ENCODE results near the gene PCGF5.

GRCh38 chr10:91319336-91319735 lies 98.9 kb downstream of the PCGF5 start:
- TF ChIP-seq, protein P1, sequence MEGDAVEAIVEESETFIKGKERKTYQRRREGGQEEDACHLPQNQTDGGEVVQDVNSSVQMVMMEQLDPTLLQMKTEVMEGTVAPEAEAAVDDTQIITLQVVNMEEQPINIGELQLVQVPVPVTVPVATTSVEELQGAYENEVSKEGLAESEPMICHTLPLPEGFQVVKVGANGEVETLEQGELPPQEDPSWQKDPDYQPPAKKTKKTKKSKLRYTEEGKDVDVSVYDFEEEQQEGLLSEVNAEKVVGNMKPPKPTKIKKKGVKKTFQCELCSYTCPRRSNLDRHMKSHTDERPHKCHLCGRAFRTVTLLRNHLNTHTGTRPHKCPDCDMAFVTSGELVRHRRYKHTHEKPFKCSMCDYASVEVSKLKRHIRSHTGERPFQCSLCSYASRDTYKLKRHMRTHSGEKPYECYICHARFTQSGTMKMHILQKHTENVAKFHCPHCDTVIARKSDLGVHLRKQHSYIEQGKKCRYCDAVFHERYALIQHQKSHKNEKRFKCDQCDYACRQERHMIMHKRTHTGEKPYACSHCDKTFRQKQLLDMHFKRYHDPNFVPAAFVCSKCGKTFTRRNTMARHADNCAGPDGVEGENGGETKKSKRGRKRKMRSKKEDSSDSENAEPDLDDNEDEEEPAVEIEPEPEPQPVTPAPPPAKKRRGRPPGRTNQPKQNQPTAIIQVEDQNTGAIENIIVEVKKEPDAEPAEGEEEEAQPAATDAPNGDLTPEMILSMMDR (IDR thresholded peaks at IDR 0.05): no peak
- TF ChIP-seq POLR2A (IDR thresholded peaks at IDR 0.05): no peak
- no peak for TF ChIP-seq POLR2AphosphoS5 (IDR thresholded peaks at IDR 0.05)
- TF ChIP-seq EP300 (IDR thresholded peaks at IDR 0.05): no peak
